ENCODE data around the gene C11orf68.

C11orf68 gene

DNA sequence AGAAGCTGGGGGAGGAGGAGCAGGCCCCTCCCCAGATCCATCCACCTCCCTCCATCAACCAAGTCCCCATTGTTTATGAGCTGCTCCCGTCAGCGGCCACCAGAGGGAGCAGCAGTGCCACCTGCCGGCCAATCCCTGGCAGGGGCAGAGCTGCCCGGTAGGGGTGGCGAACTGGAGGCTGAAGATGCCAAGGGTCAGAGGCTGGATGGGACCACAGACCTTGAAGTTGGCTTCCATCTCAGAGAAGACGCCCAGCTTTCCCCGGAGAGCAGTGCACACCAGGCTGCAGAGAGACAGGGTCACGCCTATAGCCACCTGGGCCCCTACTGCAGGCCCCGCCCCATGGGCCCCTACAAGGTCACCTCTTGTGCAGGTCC lies 34.2 kb downstream of the C11orf68 start:
- H3K27ac ChIP-seq (ENCODE audit: insufficient read depth, low read length, poor library complexity, severe bottlenecking) = no peak overlapping the region
- no peaks in the 10 kb centered on the region for H3K9me3 ChIP-seq (ENCODE audit: control insufficient read depth, low read length)
- no peak overlapping the region for H3K4me3 ChIP-seq (ENCODE audit: insufficient read depth, low read depth, low read length, poor library complexity, severe bottlenecking)
- H3K27me3 ChIP-seq (replicated peaks; ENCODE audit: control insufficient read depth, insufficient read depth, low read length, poor library complexity, severe bottlenecking) = no peaks in the 10 kb centered on the region
- DNase-seq = peak; percentile 65 to 74 (median 67)
- peaks cover 27% of the 10 kb centered on the region for H3K36me3 ChIP-seq (ENCODE audit: control insufficient read depth, insufficient read depth, low read length)
- peaks cover 28% of the 10 kb centered on the region for H3K4me1 ChIP-seq (ENCODE audit: control insufficient read depth, insufficient read depth, low read length, poor library complexity, severe bottlenecking)

GRCh38 chr11:65883786-65884715 lies 34.8 kb downstream of the C11orf68 start:
- no peak for DNase-seq
- Histone ChIP-seq H3K9me3 (ENCODE audit: control insufficient read depth, low read length) (no peaks in the 10 kb centered on the region), H3K27ac (ENCODE audit: insufficient read depth, low read length, poor library complexity, severe bottlenecking) (no peak overlapping the region), H3K36me3 (ENCODE audit: control insufficient read depth, insufficient read depth, low read length) (peaks cover 27% of the 10 kb centered on the region), H3K27me3 (replicated peaks; ENCODE audit: control insufficient read depth, insufficient read depth, low read length, poor library complexity, severe bottlenecking) (no peaks in the 10 kb centered on the region), H3K4me1 (ENCODE audit: control insufficient read depth, insufficient read depth, low read length, poor library complexity, severe bottlenecking) (peaks cover 33% of the 10 kb centered on the region), H3K4me3 (ENCODE audit: insufficient read depth, low read depth, low read length, poor library complexity, severe bottlenecking) (no peak overlapping the region)

- Histone ChIP-seq H3K4me3 (ENCODE audit: insufficient read depth, low read depth, low read length, poor library complexity, severe bottlenecking) (no peak overlapping the region), H3K36me3 (ENCODE audit: control insufficient read depth, insufficient read depth, low read length) (peaks cover 27% of the 10 kb centered on the region), H3K27me3 (replicated peaks; ENCODE audit: control insufficient read depth, insufficient read depth, low read length, poor library complexity, severe bottlenecking) (no peaks in the 10 kb centered on the region), H3K4me1 (ENCODE audit: control insufficient read depth, insufficient read depth, low read length, poor library complexity, severe bottlenecking) (peaks cover 37% of the 10 kb centered on the region), H3K9me3 (ENCODE audit: control insufficient read depth, low read length) (no peaks in the 10 kb centered on the region), H3K27ac (ENCODE audit: insufficient read depth, low read length, poor library complexity, severe bottlenecking) (no peak overlapping the region)
- no peak for DNase-seq
These were observed 35.7 kb downstream of the C11orf68 start for GRCh38 chr11:65883058-65883761.

DNA sequence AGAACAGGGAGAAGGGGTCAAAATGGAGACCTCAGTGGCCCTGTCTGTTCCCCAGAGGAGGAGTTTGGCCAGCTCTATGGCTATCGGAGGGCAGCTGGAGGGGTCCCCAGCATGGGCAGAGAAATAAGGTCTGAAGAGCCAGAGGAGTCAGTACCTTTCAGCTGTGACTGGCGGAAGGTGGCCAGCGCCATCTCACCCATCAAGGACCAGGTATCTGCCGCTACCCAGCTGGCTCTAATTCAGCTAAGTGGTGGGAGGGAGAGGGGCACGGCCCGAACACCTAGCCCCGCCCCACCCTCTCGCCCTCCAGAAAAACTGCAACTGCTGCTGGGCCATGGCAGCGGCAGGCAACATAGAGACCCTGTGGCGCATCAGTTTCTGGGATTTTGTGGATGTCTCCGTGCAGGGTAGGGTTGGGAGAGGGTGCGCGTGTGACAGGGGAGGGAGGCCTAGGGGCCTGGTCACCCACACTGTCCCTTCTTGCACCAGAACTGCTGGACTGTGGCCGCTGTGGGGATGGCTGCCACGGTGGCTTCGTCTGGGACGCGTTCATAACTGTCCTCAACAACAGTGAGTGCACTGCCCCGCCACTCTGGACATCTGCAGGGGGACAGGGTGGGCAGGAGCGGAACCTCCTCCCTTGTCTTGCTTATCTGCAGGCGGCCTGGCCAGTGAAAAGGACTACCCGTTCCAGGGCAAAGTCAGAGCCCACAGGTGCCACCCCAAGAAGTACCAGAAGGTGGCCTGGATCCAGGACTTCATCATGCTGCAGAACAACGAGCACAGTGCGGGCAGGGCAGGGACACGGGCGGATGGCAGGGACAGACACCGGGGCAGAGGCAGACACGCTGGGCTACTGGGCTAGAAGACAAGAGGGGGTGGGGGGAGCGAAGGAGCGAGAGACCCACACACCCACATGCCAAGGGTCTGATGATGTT lies 36.5 kb downstream of the C11orf68 start:
- DNase-seq = no peak
- peaks cover 31% of the 10 kb centered on the region for H3K4me1 ChIP-seq (ENCODE audit: control insufficient read depth, insufficient read depth, low read length, poor library complexity, severe bottlenecking)
- no peaks in the 10 kb centered on the region for H3K27me3 ChIP-seq (replicated peaks; ENCODE audit: control insufficient read depth, insufficient read depth, low read length, poor library complexity, severe bottlenecking)
- H3K9me3 ChIP-seq (ENCODE audit: control insufficient read depth, low read length) = no peaks in the 10 kb centered on the region
- H3K4me3 ChIP-seq (ENCODE audit: insufficient read depth, low read depth, low read length, poor library complexity, severe bottlenecking) = no peak overlapping the region
- peaks cover 27% of the 10 kb centered on the region for H3K36me3 ChIP-seq (ENCODE audit: control insufficient read depth, insufficient read depth, low read length)
- H3K27ac ChIP-seq (ENCODE audit: insufficient read depth, low read length, poor library complexity, severe bottlenecking) = no peak overlapping the region

GRCh38 chr11:65880844-65881421 lies 37.9 kb downstream of the C11orf68 start:
- peaks cover 31% of the 10 kb centered on the region for H3K4me1 ChIP-seq (ENCODE audit: control insufficient read depth, insufficient read depth, low read length, poor library complexity, severe bottlenecking)
- peaks cover 27% of the 10 kb centered on the region for H3K36me3 ChIP-seq (ENCODE audit: control insufficient read depth, insufficient read depth, low read length)
- H3K4me3 ChIP-seq (ENCODE audit: insufficient read depth, low read depth, low read length, poor library complexity, severe bottlenecking) = no peak overlapping the region
- H3K27ac ChIP-seq (ENCODE audit: insufficient read depth, low read length, poor library complexity, severe bottlenecking) = peak overlapping the region; percentile 9
- H3K27me3 ChIP-seq (replicated peaks; ENCODE audit: control insufficient read depth, insufficient read depth, low read length, poor library complexity, severe bottlenecking) = no peaks in the 10 kb centered on the region
- H3K9me3 ChIP-seq (ENCODE audit: control insufficient read depth, low read length) = no peaks in the 10 kb centered on the region
- DNase-seq = no peak

GRCh38 chr11:65880027-65880426 lies 38.8 kb downstream of the C11orf68 start:
- no peak for DNase-seq
- Histone ChIP-seq H3K4me3 (ENCODE audit: insufficient read depth, low read depth, low read length, poor library complexity, severe bottlenecking) (no peak overlapping the region), H3K4me1 (ENCODE audit: control insufficient read depth, insufficient read depth, low read length, poor library complexity, severe bottlenecking) (peaks cover 31% of the 10 kb centered on the region), H3K36me3 (ENCODE audit: control insufficient read depth, insufficient read depth, low read length) (peaks cover 20% of the 10 kb centered on the region), H3K27ac (ENCODE audit: insufficient read depth, low read length, poor library complexity, severe bottlenecking) (peak overlapping the region; percentile 46), H3K9me3 (ENCODE audit: control insufficient read depth, low read length) (no peaks in the 10 kb centered on the region), H3K27me3 (replicated peaks; ENCODE audit: control insufficient read depth, insufficient read depth, low read length, poor library complexity, severe bottlenecking) (no peaks in the 10 kb centered on the region)

DNA sequence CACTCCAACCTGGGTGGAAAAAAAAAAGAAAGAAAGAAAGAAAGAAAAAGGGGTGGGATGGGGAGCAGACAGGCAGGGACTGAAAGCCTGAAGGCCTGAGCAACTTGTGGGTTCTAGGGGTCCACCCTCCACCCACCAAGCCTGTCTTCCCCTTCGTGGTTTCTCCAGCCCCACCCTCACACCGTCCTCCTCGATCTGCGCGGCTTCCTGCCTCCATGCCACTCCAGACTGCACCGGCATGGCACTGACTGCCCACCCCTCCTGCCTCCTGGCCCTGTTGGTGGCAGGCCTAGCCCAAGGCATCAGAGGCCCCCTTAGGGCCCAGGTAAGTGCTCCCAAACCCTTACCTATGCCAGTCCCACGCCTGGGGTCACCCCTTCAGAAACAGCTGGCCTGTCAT lies 39.2 kb downstream of the C11orf68 start, which contains the start of gene CTSW:
TSS of gene CTSW (plus strand) at position 221 of the 400 bp plus-strand sequence. CDS start at position 239, 18 bp downstream.
- no peak for DNase-seq
- Histone ChIP-seq H3K4me1 (ENCODE audit: control insufficient read depth, insufficient read depth, low read length, poor library complexity, severe bottlenecking) (peaks cover 26% of the 10 kb centered on the region), H3K27ac (ENCODE audit: insufficient read depth, low read length, poor library complexity, severe bottlenecking) (peak within 1 kb of the TSS; percentile 46)

DNA sequence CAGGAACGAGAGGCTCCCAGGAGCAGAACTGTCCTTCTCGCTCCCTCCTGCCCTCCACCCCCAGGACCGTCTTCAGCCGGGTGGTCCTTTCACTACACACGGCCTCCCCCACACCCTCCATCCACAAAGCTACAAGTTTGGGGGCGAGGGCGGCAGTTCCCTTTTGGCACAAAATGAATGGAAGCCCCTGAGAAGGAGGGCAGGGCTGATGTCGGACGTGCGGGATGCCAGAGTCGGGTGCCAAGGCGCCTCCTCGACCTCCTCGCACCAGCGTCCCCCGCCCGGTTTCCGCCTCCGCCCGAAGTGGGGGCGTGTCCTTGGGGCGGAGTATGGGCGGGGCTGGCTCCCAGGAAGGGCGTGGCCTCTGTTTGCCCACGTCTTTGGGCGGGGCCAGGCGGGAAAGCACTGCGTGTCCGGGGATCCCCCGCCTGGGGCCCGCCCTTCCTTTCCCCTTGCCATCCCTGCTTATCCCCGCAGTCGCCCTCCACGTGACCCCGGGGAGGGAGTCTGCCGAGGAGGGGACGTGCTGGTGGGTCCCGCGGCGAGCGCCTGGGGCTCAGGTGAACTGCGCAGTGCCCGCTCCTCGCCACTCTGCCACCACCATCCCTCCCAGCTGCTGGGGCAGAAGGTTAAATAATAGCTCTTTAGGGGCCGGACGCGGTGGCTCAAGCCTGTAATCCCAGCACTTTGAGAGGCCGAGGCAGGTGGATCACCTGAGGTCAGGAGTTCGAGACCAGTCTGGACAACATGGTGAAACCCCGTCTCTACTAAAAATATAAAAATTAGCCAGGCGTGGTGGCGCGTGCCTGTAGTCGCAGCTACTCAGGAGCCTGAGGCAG lies 45.3 kb downstream of the C11orf68 start:
- peak overlapping the region; percentile 80 for H3K27ac ChIP-seq (ENCODE audit: insufficient read depth, low read length, poor library complexity, severe bottlenecking)
- no peaks in the 10 kb centered on the region for H3K36me3 ChIP-seq (ENCODE audit: control insufficient read depth, insufficient read depth, low read length)
- peaks cover 6% of the 10 kb centered on the region for H3K4me1 ChIP-seq (ENCODE audit: control insufficient read depth, insufficient read depth, low read length, poor library complexity, severe bottlenecking)
- DNase-seq = peak; percentile 94 to 97 (median 95)
- no peaks in the 10 kb centered on the region for H3K9me3 ChIP-seq (ENCODE audit: control insufficient read depth, low read length)
- H3K27me3 ChIP-seq (replicated peaks; ENCODE audit: control insufficient read depth, insufficient read depth, low read length, poor library complexity, severe bottlenecking) = no peaks in the 10 kb centered on the region
- H3K4me3 ChIP-seq (ENCODE audit: insufficient read depth, low read depth, low read length, poor library complexity, severe bottlenecking) = peak overlapping the region; percentile 57

More for the DNA sequence above, 39.2 kb downstream of the C11orf68 start, which contains the start of gene CTSW:
- no peaks in the 10 kb centered on the region for H3K27me3 ChIP-seq (replicated peaks; ENCODE audit: control insufficient read depth, insufficient read depth, low read length, poor library complexity, severe bottlenecking)
- peaks cover 19% of the 10 kb centered on the region for H3K36me3 ChIP-seq (ENCODE audit: control insufficient read depth, insufficient read depth, low read length)
- no peak within 1 kb of the TSS for H3K4me3 ChIP-seq (ENCODE audit: insufficient read depth, low read depth, low read length, poor library complexity, severe bottlenecking)
- no peaks in the 10 kb centered on the region for H3K9me3 ChIP-seq (ENCODE audit: control insufficient read depth, low read length)

Data from effector memory CD4-positive, alpha-beta T cell (primary cell).